ENCODE results near the gene MBP.

- TF ChIP-seq CTCF (IDR thresholded peaks at IDR 0.05; ENCODE audit: low read depth, low read length) (no peak), POLR2A (IDR thresholded peaks at IDR 0.05; ENCODE audit: extremely low read depth, insufficient read length) (no peak)
Measured at GRCh38 chr18:77008006-77008405, 124.6 kb downstream of the MBP start.
